Measurements from ENCODE around the gene TAS1R1. TPM values are rescaled to one million over a fixed set of nuclear protein-coding genes. Genes with fewer than 3 reads are reported as not detected.

TAS1R1 gene
- total and polyA plus RNA-seq, 9 of the 15 experiments (the other 6 are each of a cell fraction or from before 2014, with no cell fraction given) = 0.06 TPM; not detected in 8

GRCh38 chr1:6603238-6603914, 48.3 kb downstream of the TAS1R1 start (continued):
- TF ChIP-seq TEAD1 (CRISPR knock-in tag; IDR thresholded peaks at IDR 0.05) = 0 out of 4 replicates have a peak, but pooled peaks of 1 of the 2 experiments have one; percentile 6
- no peak for TF ChIP-seq ZNF280B (CRISPR knock-in tag; IDR thresholded peaks at IDR 0.05)
- 0 out of 4 replicates have a peak, but pooled peaks of 1 of the 2 experiments have one; percentile 6 for TF ChIP-seq MAZ (CRISPR knock-in tag; conservative IDR thresholded peaks at IDR 0.05 in 1 of 2, IDR thresholded peaks at IDR 0.05 in 1 of 2)
- TF ChIP-seq PRMT5 (CRISPR knock-in tag; IDR thresholded peaks at IDR 0.05) = 0 out of 2 replicates have a peak, but pooled peaks have one; percentile 48
- TF ChIP-seq RBBP5 (IDR thresholded peaks at IDR 0.05; ENCODE audit: borderline replicate concordance, insufficient read depth, low read length, poor library complexity, severe bottlenecking) = peak; percentile 63
- TF ChIP-seq TBP (optimal IDR thresholded peaks at IDR 0.05; ENCODE audit: low read depth, low read length) = no peak
- TF ChIP-seq GTF2E2 (tag; IDR thresholded peaks at IDR 0.05) = peak; percentile 81
- peak; percentile 17 for TF ChIP-seq CHD4 (IDR thresholded peaks at IDR 0.05; ENCODE audit: insufficient read depth, insufficient replicate concordance, low read depth, low read length, poor library complexity, severe bottlenecking)
- peak; percentile 13; the same call in 1 of the 2 replicates for TF ChIP-seq ZBTB9 (CRISPR knock-in tag; IDR thresholded peaks at IDR 0.05)
- peak; percentile 61; the same call in 1 of the 2 replicates for TF ChIP-seq FOXJ2 (tag; IDR thresholded peaks at IDR 0.05)
- peak; percentile 75 for TF ChIP-seq ZBTB40 (IDR thresholded peaks at IDR 0.05)
- no peak for TF ChIP-seq ZBTB40 (CRISPR knock-in tag; IDR thresholded peaks at IDR 0.05)
